Mesothelial cell of epicardium (in vitro differentiated cells): ENCODE data around the gene PLA2G4C. TPM values are rescaled to one million over a fixed set of nuclear protein-coding genes. Genes with fewer than 3 reads are reported as not detected.

Experiments used
- DNase-seq, 2 experiments: peaks; one replicate each; pipeline ENCODE4 v3.0.0; 2021; ENCODE audit warnings: low spot score in 2 of 2; ENCODE audit not compliant: unreplicated experiment in 2 of 2
- H3K27ac Mint-ChIP-seq: 2 replicates; pipeline ENCODE4 v1.8.0; 2021; ENCODE audit warnings: mixed read lengths
- H3K27me3 Mint-ChIP-seq: 2 replicates; pipeline ENCODE4 v1.8.0; 2021; ENCODE audit warnings: low read depth, mixed read lengths
- H3K36me3 Mint-ChIP-seq: 2 replicates; pipeline ENCODE4 v1.8.0; 2021; ENCODE audit warnings: mixed read lengths
- H3K4me1 Mint-ChIP-seq: 2 replicates; pipeline ENCODE4 v1.8.0; 2021; ENCODE audit warnings: mixed read lengths
- H3K4me3 Mint-ChIP-seq: 2 replicates; pipeline ENCODE4 v1.8.0; 2021; ENCODE audit warnings: mild to moderate bottlenecking, moderate library complexity, mixed read lengths
- H3K9me3 Mint-ChIP-seq: 2 replicates; pipeline ENCODE4 v1.8.0; 2021; ENCODE audit warnings: mixed read lengths
- CTCF ChIP-seq: fragments of 200-600 bp; sonication (generic); IDR thresholded peaks from one replicate; pipeline ENCODE4 v1.5.0; 2021; ENCODE audit warnings: antibody characterized with exemption; ENCODE audit not compliant: unreplicated experiment
- total RNA-seq: library from RNA; stranded (reverse); gene quantifications from 3 replicates; pipeline ENCODE4 v1.2.1, GENCODE V29; 2021

The PLA2G4C gene
- total RNA-seq, 1 donor from 2014 or later: 2.5 TPM

- TF ChIP-seq CTCF: no peak
- DNase-seq: no peak
- Mint-ChIP-seq H3K27me3 (no peaks in the 10 kb centered on the region), H3K27ac (no peak overlapping the region), H3K36me3 (peaks cover 1% of the 10 kb centered on the region), H3K4me1 (peaks cover 6% of the 10 kb centered on the region), H3K9me3 (no peaks in the 10 kb centered on the region), H3K4me3 (no peak overlapping the region)
These were observed 1.4 kb downstream of the PLA2G4C start for GRCh38 chr19:48108997-48109782.

GRCh38 chr19:48103922-48104321 lies 6.7 kb downstream of the PLA2G4C start:
- no peak for TF ChIP-seq CTCF
- no peaks in the 10 kb centered on the region for H3K27me3 Mint-ChIP-seq
- no peaks in the 10 kb centered on the region for H3K36me3 Mint-ChIP-seq
- H3K9me3 Mint-ChIP-seq: no peaks in the 10 kb centered on the region
- no peak overlapping the region for H3K4me3 Mint-ChIP-seq
- peaks cover 1% of the 10 kb centered on the region for H3K4me1 Mint-ChIP-seq
- DNase-seq: no peak
- no peak overlapping the region for H3K27ac Mint-ChIP-seq

GRCh38 chr19:48102870-48103751 lies 7.5 kb downstream of the PLA2G4C start:
- Mint-ChIP-seq H3K27ac (no peak overlapping the region), H3K4me3 (no peak overlapping the region), H3K9me3 (no peaks in the 10 kb centered on the region), H3K27me3 (no peaks in the 10 kb centered on the region), H3K4me1 (peaks cover 1% of the 10 kb centered on the region), H3K36me3 (no peaks in the 10 kb centered on the region)
- DNase-seq: no peak
- peak; percentile 76 for TF ChIP-seq CTCF

- DNase-seq: no peak
- Mint-ChIP-seq H3K4me1 (no peaks in the 10 kb centered on the region), H3K27me3 (peaks cover 21% of the 10 kb centered on the region), H3K9me3 (peaks cover 12% of the 10 kb centered on the region), H3K36me3 (no peaks in the 10 kb centered on the region), H3K4me3 (no peak overlapping the region), H3K27ac (no peak overlapping the region)
- no peak for TF ChIP-seq CTCF
These were observed 14.9 kb downstream of the PLA2G4C start for GRCh38 chr19:48095612-48096175.

GRCh38 chr19:48094855-48095203 lies 15.8 kb downstream of the PLA2G4C start:
- Mint-ChIP-seq H3K9me3 (peaks cover 12% of the 10 kb centered on the region), H3K36me3 (no peaks in the 10 kb centered on the region), H3K4me1 (peaks cover 2% of the 10 kb centered on the region), H3K27ac (no peak overlapping the region), H3K27me3 (peaks cover 21% of the 10 kb centered on the region), H3K4me3 (no peak overlapping the region)
- no peak for TF ChIP-seq CTCF
- no peak for DNase-seq
